HG02884 (cell line): ENCODE measurements around the gene PIK3C2A.
"Not testable (repeated sequence)": the region's sequence is repeated elsewhere in the genome, so short reads cannot be mapped to it uniquely, and the experiment has no call there.

ENCODE experiments used
- ATAC-seq: cut with Tn5 transposase; IDR thresholded peaks from one replicate; pipeline ENCODE4 v1.9.1; 2021; ENCODE audit warnings: mild to moderate bottlenecking, moderate library complexity; ENCODE audit not compliant: unreplicated experiment

PIK3C2A gene, protein sequence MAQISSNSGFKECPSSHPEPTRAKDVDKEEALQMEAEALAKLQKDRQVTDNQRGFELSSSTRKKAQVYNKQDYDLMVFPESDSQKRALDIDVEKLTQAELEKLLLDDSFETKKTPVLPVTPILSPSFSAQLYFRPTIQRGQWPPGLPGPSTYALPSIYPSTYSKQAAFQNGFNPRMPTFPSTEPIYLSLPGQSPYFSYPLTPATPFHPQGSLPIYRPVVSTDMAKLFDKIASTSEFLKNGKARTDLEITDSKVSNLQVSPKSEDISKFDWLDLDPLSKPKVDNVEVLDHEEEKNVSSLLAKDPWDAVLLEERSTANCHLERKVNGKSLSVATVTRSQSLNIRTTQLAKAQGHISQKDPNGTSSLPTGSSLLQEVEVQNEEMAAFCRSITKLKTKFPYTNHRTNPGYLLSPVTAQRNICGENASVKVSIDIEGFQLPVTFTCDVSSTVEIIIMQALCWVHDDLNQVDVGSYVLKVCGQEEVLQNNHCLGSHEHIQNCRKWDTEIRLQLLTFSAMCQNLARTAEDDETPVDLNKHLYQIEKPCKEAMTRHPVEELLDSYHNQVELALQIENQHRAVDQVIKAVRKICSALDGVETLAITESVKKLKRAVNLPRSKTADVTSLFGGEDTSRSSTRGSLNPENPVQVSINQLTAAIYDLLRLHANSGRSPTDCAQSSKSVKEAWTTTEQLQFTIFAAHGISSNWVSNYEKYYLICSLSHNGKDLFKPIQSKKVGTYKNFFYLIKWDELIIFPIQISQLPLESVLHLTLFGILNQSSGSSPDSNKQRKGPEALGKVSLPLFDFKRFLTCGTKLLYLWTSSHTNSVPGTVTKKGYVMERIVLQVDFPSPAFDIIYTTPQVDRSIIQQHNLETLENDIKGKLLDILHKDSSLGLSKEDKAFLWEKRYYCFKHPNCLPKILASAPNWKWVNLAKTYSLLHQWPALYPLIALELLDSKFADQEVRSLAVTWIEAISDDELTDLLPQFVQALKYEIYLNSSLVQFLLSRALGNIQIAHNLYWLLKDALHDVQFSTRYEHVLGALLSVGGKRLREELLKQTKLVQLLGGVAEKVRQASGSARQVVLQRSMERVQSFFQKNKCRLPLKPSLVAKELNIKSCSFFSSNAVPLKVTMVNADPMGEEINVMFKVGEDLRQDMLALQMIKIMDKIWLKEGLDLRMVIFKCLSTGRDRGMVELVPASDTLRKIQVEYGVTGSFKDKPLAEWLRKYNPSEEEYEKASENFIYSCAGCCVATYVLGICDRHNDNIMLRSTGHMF (N-terminal part only)

GRCh38 chr11:17207317-17208256 is at the start of gene PIK3C2A:
Gene PIK3C2A (minus strand): TSS chr11:17207986. CDS start chr11:17169741, 38,245 bp downstream.
- peak; percentile 97 for ATAC-seq

DNA sequence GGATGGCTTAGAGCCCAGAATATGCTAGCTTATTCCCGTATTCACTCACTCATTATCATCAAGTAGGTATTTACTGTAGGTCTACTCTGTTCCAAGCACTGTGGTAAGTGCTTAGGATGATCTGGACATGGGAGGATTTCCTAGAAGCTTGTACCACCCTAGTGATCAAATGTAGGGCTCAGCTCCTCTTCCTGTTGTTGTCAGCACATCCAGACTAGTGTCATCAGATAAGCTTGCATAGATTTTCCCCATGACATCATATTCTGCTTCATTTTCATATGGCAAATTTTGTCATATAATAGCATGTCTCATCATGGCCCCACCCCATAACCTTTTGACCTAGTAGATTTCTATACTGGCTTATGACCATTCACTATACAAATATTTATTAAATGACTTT is 49.4 kb upstream of the PIK3C2A start:
- ATAC-seq, result no peak

DNA sequence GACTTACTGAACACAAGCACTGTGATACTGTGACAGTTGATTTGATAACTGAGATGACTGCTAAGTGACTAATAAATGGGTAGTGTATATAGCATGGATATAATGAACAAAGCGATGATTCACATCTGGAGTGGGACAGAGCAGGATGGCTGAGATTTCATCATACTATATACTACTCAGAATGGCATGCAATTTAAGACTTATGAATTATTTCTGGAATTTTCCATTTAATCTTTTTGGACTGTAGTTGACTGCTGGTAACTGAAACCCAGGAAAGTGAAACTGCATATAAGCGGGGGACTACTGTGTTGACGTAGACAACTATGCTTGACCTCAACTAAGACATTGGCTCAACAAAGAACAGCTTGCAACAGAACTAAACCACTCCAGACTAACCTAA is 48.7 kb upstream of the PIK3C2A start:
- ATAC-seq, result no peak

DNA sequence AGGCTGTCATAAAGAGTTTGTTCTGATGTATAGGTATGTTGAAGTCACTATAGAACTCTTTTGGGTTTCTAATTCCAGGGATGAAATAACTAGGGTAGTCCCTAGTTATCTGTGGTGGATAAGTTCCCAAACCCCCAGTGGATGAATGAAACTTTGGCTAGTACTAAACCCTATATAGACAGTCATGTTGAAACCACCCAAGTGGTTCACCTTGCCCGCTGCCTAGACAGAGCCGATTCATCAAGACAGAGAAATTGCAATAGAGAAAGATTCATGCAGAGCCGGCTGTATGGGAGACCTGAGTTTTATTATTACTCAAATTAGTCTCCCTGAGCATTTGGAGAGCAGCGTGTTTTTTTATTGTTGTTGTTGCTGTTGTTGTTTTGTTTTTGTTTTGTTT is 44.9 kb upstream of the PIK3C2A start:
- no peak for ATAC-seq

- ATAC-seq, result no peak
These were observed 43.0 kb upstream of the PIK3C2A start for GRCh38 chr11:17250561-17251350.

DNA sequence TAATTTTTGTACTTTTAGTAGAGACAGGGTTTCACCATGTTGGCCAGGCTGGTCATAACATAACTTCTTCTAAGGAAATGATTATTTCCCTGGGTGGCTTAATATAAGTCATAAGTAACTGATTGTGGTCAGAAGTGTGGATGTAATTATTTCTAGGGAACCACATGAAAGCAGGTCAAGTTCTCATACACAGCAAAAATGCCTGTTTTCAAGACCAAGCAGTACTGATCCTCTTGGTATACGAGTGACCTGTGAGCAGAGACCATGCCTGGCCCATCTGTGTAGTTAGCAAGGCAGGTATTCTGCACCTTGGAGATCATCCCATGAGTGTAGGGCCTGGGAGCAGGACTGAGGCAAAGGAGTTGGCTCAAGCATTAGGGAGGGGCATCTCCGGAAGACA is 36.3 kb upstream of the PIK3C2A start:
- peak; percentile 90 for ATAC-seq

DNA sequence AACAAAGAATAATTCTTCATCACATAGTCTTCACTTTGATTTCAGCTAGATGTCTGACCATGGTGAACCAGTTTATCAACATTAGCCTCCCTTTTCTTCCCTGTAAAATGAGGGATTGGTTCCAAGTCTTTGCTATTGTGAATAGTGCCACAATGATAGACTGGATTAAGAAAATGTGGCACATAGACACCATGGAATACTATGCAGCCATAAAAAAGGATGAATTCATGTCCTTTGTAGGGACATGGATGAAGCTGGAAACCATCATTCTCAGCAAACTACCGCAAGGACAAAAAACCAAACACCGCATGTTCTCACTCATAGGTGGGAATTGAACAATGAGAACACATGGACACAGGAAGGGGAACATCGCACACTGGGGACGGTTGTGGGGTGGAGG is 35.2 kb upstream of the PIK3C2A start:
- not testable (repeated sequence) for ATAC-seq

GRCh38 chr11:17240780-17241179 is 33.0 kb upstream of the PIK3C2A start:
- no peak for ATAC-seq

GRCh38 chr11:17239927-17240326 is 32.1 kb upstream of the PIK3C2A start:
- not testable (repeated sequence) for ATAC-seq

DNA sequence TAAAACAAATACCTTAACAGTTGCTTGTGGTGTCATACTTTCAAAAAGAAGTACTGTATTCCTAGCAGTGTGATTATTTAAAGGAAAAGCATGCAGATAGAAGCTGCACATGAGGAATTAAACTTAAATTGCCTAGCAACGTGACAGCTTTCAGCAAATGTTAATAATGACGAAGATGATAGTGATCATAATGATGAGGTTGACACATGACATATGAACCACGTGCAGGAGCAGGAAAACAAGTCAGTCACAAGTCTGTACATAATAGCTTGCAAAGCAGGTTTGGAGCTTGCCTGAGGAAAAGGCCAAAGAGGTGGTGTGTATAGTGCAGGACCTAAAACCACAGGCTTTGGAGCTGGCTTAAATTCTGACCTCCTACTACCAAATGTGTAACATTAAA is 30.6 kb upstream of the PIK3C2A start:
- no peak for ATAC-seq

DNA sequence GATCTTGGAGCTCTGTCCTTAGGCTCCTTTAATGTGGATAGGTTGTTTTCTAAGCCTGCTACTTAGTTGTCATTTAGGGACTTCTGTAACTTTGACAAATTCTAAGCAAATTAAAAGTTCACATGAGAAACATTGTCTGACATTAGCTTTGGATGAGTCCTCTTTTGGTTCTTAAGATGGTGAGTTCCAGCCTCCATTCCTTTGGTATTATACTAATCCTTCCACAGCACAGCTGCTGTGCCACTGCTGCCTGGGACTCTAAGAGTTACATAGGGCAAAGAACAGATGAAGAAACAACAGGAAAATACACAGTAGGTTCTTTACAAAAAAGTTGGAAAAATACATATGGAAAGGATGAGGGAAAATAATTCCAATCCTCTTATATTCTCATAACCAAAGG is 25.3 kb upstream of the PIK3C2A start:
- no peak for ATAC-seq

DNA sequence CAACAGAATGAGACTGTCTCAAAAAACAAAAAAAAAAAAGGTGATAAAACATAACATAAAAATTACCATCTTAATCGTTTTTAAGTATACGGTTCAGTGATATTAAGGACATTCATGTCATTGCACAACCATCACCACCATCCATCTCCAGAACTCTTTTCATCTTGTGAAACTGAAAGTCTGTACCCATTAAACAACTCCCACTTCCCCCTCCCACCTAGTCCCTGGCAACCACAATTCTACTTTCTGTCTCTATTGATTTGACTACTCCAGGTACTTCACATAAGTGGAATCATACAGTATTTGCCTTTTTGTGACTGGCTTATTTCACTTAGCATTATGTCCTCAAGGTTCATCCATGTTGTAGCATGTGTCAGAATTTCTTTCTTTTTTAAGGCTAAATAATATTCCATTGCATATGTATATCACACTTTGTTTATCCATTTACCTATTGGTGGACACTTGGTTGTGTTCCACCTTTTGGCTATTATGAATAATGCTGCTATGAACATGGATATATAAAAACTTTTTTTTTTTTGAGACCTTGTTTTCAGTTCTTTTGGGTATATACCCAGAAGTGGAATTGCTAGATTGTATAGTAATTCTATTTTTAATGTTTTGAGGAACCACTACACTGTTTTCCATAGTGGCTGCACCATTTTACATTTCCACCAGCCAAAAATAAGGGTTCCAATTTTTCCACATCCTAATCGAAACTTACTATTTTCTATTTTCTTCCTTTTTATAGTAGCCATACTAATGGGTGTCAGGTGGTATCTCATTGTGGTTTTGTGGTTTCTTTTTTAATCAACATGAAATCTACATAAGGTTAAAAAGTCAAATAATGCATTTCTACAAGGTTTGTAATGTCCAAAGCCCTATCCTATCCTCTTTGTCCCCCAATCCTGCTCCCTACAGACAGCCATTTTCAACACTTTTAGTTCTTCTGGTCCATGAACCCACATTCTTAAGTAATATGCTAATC is 23.4 kb upstream of the PIK3C2A start:
- ATAC-seq, result peak; percentile 95

GRCh38 chr11:17229481-17230152 is 21.8 kb upstream of the PIK3C2A start:
- no peak for ATAC-seq

- ATAC-seq, result not testable (repeated sequence)
These were observed 20.6 kb upstream of the PIK3C2A start for GRCh38 chr11:17228186-17228925.

DNA sequence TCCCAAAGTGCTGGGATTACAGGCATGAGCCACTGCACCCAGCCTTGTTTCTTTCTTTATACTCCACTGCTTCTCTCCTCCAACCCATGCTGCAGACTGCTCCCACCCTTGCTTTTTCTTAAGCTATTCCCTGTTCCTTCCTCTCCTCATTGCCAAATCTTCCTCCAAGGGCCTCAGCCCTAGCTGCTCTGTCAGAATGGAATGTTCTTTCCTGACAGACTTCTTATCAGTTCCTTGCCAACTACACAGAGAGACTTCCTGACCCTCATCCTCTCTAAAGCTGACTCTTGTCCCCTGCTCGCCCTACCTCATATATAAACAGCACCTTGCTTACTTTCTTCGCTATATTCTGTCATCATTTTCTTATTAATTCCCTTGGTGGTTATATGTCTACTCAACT is 16.9 kb upstream of the PIK3C2A start:
- no peak for ATAC-seq

GRCh38 chr11:17221968-17222367 is 14.2 kb upstream of the PIK3C2A start:
- no peak for ATAC-seq

DNA sequence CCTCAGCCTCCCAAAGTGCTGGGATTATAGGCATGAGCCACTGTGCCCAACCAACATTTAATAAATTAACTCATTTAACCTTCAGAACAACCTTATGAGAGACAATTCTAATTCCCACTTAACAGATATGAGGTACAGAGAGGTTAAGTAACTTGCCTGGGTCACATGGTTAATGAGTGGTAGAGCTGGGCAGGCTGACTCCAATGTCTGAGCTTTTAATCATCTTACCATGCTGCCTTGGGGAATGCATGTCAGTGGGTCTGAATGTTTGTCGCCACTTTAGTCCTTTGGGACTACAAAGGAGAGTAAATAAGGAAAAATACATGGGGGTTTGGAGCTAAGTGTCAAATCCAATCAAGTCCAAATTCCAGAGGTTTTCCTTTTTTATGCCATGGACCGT is 11.2 kb upstream of the PIK3C2A start:
- no peak for ATAC-seq
